ENCODE results near the gene CDC73.

DNA sequence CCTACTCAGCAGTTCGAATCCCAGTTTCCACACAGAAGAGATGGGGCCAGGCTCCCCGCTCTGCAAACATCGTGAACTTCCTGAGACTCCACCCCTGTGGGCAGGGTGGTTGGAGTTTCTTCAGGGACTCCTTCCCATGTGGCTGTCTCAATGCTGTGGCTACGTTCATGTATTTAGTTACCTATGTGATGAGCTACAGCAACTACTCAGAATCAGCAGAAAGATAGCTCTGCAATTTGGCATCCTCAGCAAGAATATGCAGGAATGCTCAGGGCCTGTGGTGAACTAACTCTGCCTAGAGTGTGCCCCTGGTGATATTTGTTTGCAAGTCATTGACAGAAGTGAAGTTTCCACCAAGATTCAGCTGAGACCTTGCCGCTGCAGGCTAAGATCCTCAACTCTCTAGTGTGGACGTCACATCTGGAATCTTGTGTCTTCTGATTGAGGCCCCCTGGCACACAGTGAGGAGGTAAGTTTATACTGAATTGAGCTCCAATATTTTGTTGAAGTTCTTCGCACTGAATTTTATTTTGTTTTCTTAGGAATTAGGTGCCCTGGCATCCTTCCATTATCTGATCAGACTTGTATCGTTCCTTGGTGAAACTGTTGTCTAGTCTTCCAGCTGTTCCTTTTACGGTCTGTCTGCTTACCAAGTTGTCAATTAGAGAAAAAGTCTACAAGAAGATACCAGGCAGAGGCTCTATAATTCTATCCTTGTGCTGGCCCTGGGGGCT, 8.4 kb upstream of the CDC73 start:
- TF ChIP-seq, protein P1, sequence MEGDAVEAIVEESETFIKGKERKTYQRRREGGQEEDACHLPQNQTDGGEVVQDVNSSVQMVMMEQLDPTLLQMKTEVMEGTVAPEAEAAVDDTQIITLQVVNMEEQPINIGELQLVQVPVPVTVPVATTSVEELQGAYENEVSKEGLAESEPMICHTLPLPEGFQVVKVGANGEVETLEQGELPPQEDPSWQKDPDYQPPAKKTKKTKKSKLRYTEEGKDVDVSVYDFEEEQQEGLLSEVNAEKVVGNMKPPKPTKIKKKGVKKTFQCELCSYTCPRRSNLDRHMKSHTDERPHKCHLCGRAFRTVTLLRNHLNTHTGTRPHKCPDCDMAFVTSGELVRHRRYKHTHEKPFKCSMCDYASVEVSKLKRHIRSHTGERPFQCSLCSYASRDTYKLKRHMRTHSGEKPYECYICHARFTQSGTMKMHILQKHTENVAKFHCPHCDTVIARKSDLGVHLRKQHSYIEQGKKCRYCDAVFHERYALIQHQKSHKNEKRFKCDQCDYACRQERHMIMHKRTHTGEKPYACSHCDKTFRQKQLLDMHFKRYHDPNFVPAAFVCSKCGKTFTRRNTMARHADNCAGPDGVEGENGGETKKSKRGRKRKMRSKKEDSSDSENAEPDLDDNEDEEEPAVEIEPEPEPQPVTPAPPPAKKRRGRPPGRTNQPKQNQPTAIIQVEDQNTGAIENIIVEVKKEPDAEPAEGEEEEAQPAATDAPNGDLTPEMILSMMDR (optimal IDR thresholded peaks at IDR 0.05 in 1 of 3, IDR thresholded peaks at IDR 0.05 in 1 of 3, conservative IDR thresholded peaks at IDR 0.05 in 1 of 3; ENCODE audit: extremely low read depth in 1 of 3, insufficient read depth in 2 of 3, low read length in 3 of 3): no peak
- TF ChIP-seq EZH2 (IDR thresholded peaks at IDR 0.05; ENCODE audit: low read length): no peak

Measured in keratinocyte (primary cell).